A549 (cell line): Measurements from ENCODE around the gene SLC26A1.

Experiments
- CTCF ChIP-seq: fragments of >200 bp; sonication (Bioruptor Twin); formaldehyde crosslinking; IDR thresholded peaks from 3 replicates; pipeline ENCODE4 v1.5.1; 2016
- EP300 ChIP-seq, 2 experiments: fragments of >200 bp; sonication (Bioruptor Twin); formaldehyde crosslinking; IDR thresholded peaks; 2 replicates in 1 of 2; 3 replicates in 1 of 2; pipeline ENCODE4 v1.6.1; 2016 to 2017
- MAFK ChIP-seq: fragments of 450-650 bp; IDR thresholded peaks from 2 replicates; pipeline ENCODE4 v1.6.1; 2014; ENCODE audit not compliant: partially characterized antibody
- NR3C1 ChIP-seq: fragments of >200 bp; sonication (Bioruptor Twin); formaldehyde crosslinking; IDR thresholded peaks from 3 replicates; pipeline ENCODE4 v1.6.1; 2017
- POLR2A ChIP-seq: IDR thresholded peaks from 2 replicates; pipeline ENCODE4 v1.6.1; 2012; ENCODE audit warnings: mild to moderate bottlenecking, low read length
- POLR2AphosphoS2 ChIP-seq: conservative IDR thresholded peaks from 2 replicates; pipeline ENCODE4 v1.6.1; 2012; ENCODE audit warnings: low read length, improper control_type of control experiment, inconsistent platforms
- ZFP36 ChIP-seq: fragments of 450-650 bp; IDR thresholded peaks from 2 replicates; pipeline ENCODE4 v1.6.1; 2014; ENCODE audit warnings: borderline replicate concordance; ENCODE audit not compliant: partially characterized antibody

GRCh38 chr4:999882-1000425 lies 6.8 kb upstream of the SLC26A1 start:
- TF ChIP-seq CTCF (no peak), EP300 (IDR thresholded peaks at IDR 0.05) (no peak), POLR2AphosphoS2 (no peak), ZFP36 (no peak), NR3C1 (no peak), POLR2A (no peak), MAFK (no peak)
